Neural cell (in vitro differentiated cells): ENCODE data around the gene GNA15. TPM values are rescaled to one million over a fixed set of nuclear protein-coding genes. Genes with fewer than 3 reads are reported as not detected.

Experiments used
- H2AFZ ChIP-seq: fragments of 200-600, 300-800 bp; sonication (generic), shearing (Covaris generic); 2 replicates; pipeline ENCODE4 v1.6.0; 2014; ENCODE audit warnings: low read depth, mild to moderate bottlenecking, antibody characterized with exemption, low read length, moderate library complexity
- H3F3A ChIP-seq: fragments of 200-600 bp; shearing (Covaris generic); 2 replicates; pipeline ENCODE4 v1.6.1; 2016; ENCODE audit warnings: mild to moderate bottlenecking, moderate library complexity, mixed read lengths, antibody characterized with exemption, low read length; ENCODE audit not compliant: insufficient read depth, poor library complexity, severe bottlenecking
- H3K27ac ChIP-seq: fragments of 200-600, 300-800 bp; sonication (generic), shearing (Covaris generic); 2 replicates; pipeline ENCODE4 v1.5.1; 2014; ENCODE audit warnings: mild to moderate bottlenecking, low read length, moderate library complexity
- H3K27me3 ChIP-seq: fragments of 300-800, 200-600 bp; sonication (generic), shearing (Covaris generic); 2 replicates; pipeline ENCODE4 v1.6.0; 2014; ENCODE audit warnings: mild to moderate bottlenecking, low read depth, low read length, moderate library complexity; ENCODE audit not compliant: insufficient read depth
- H3K36me3 ChIP-seq: fragments of 300-800, 200-600 bp; sonication (generic), shearing (Covaris generic); 2 replicates; pipeline ENCODE4 v1.5.1; 2014; ENCODE audit warnings: mild to moderate bottlenecking, antibody characterized with exemption, low read length, moderate library complexity; ENCODE audit not compliant: insufficient read depth
- H3K4me2 ChIP-seq: fragments of 300-800, 200-600 bp; sonication (generic), shearing (Covaris generic); 2 replicates; pipeline ENCODE4 v1.6.0; 2014; ENCODE audit warnings: mild to moderate bottlenecking, low read length
- H3K4me3 ChIP-seq: fragments of 300-800, 200-600 bp; sonication (generic), shearing (Covaris generic); 2 replicates; pipeline ENCODE4 v1.5.1; 2014; ENCODE audit warnings: mild to moderate bottlenecking, low read length, moderate library complexity
- H3K79me2 ChIP-seq: fragments of 200-600 bp; shearing (Covaris generic); replicated peaks from 2 replicates; pipeline ENCODE4 v1.6.0; 2014; ENCODE audit warnings: mild to moderate bottlenecking, low read length, moderate library complexity; ENCODE audit not compliant: insufficient read depth
- H3K9ac ChIP-seq: fragments of 300-800, 200-600 bp; sonication (generic), shearing (Covaris generic); 2 replicates; pipeline ENCODE4 v1.6.1; 2016; ENCODE audit warnings: mild to moderate bottlenecking, low read length, mixed read lengths
- H3K9me2 ChIP-seq: fragments of 200-600 bp; shearing (Covaris generic); 2 replicates; pipeline ENCODE4 v1.6.1; 2016; ENCODE audit warnings: mild to moderate bottlenecking, low read length, mixed read lengths; ENCODE audit not compliant: insufficient read depth
- H3K9me3 ChIP-seq: fragments of 200-600, 300-800 bp; sonication (generic), shearing (Covaris generic); 2 replicates; pipeline ENCODE4 v1.6.1; 2016; ENCODE audit warnings: mild to moderate bottlenecking, mixed run types, low read length, moderate library complexity, mixed read lengths
- H4K20me1 ChIP-seq: fragments of 200-600 bp; shearing (Covaris generic); 2 replicates; pipeline ENCODE4 v1.6.1; 2016; ENCODE audit warnings: mild to moderate bottlenecking, mixed run types; ENCODE audit not compliant: insufficient read depth
- EP300 ChIP-seq: fragments of 450-650 bp; conservative IDR thresholded peaks from 2 replicates; pipeline ENCODE4 v1.6.1; 2014; ENCODE audit warnings: antibody characterized with exemption, mild to moderate bottlenecking, moderate library complexity; ENCODE audit not compliant: poor library complexity, severe bottlenecking
- EZH2 ChIP-seq: fragments of 200-600, 300-800 bp; shearing (Covaris generic), sonication (generic); IDR thresholded peaks from 2 replicates; pipeline ENCODE4 v1.6.1; 2014; ENCODE audit warnings: antibody characterized with exemption, low read length, borderline replicate concordance, mild to moderate bottlenecking; ENCODE audit not compliant: insufficient read depth, poor library complexity, severe bottlenecking
- MXI1 ChIP-seq: fragments of 450-650 bp; conservative IDR thresholded peaks from 2 replicates; pipeline ENCODE4 v1.6.1; 2014; ENCODE audit warnings: antibody characterized with exemption, mild to moderate bottlenecking; ENCODE audit not compliant: poor library complexity, severe bottlenecking
- POLR2AphosphoS5 ChIP-seq: IDR thresholded peaks from 2 replicates; pipeline ENCODE4 v1.6.1; 2012
- RAD21 ChIP-seq: fragments of 450-650 bp; conservative IDR thresholded peaks from 2 replicates; pipeline ENCODE4 v1.6.1; 2014; ENCODE audit warnings: antibody characterized with exemption, mild to moderate bottlenecking, moderate library complexity
- SMC3 ChIP-seq: fragments of 450-650 bp; conservative IDR thresholded peaks from 2 replicates; pipeline ENCODE4 v1.6.1; 2014; ENCODE audit warnings: antibody characterized with exemption, mild to moderate bottlenecking, moderate library complexity; ENCODE audit not compliant: poor library complexity
- TAF1 ChIP-seq: IDR thresholded peaks from 2 replicates; pipeline ENCODE4 v1.6.1; 2012; ENCODE audit warnings: low read depth
- polyA plus RNA-seq: library from polyadenylated mRNA; depleted of rRNA; stranded (reverse); fragments of >200 nt; gene quantifications from 2 replicates; pipeline ENCODE4 v1.2.3, GENCODE V29; 2014
- TF ChIP-seq, protein P1 (sequence below): fragments of 450-650 bp; IDR thresholded peaks from 2 replicates; pipeline ENCODE4 v1.5.1; 2014; ENCODE audit warnings: antibody characterized with exemption, mild to moderate bottlenecking, moderate library complexity; ENCODE audit not compliant: poor library complexity, severe bottlenecking
- TF ChIP-seq, protein P2 (sequence below): IDR thresholded peaks from 2 replicates; pipeline ENCODE4 v1.6.1; 2012; ENCODE audit warnings: borderline replicate concordance

The GNA15 gene
- polyA plus RNA-seq, 1 donor from 2014 or later, result not detected

DNA sequence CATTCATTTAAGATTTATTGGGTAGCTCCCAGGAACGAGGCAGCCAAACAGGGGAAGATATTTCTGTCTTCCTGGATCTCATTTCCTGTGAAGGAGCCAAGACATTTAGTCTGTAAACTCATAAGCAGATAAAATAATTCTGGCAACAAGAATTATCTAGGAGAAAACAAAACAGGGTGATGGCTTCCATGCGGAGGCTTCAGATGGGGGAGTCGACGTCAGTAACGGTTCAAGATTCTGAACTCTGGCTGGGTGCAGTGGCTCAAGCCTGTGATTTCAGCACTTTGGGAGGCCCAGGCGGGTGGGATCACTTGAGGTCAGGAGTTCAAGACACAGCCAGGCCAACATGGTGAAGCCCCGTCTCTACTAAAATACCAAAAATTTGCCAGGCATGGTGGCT lies 1.3 kb downstream of the GNA15 start:
- H3K9me3 ChIP-seq, result no peaks in the 10 kb centered on the region
- no peak overlapping the region for H3K27ac ChIP-seq
- no peak overlapping the region for H3K4me2 ChIP-seq
- no peak overlapping the region for H3K9ac ChIP-seq
- no peak overlapping the region for H2AFZ ChIP-seq
- no peaks in the 10 kb centered on the region for H3K79me2 ChIP-seq
- TF ChIP-seq RAD21 (no peak), EP300 (no peak), SMC3 (no peak)
- TF ChIP-seq, protein P1, sequence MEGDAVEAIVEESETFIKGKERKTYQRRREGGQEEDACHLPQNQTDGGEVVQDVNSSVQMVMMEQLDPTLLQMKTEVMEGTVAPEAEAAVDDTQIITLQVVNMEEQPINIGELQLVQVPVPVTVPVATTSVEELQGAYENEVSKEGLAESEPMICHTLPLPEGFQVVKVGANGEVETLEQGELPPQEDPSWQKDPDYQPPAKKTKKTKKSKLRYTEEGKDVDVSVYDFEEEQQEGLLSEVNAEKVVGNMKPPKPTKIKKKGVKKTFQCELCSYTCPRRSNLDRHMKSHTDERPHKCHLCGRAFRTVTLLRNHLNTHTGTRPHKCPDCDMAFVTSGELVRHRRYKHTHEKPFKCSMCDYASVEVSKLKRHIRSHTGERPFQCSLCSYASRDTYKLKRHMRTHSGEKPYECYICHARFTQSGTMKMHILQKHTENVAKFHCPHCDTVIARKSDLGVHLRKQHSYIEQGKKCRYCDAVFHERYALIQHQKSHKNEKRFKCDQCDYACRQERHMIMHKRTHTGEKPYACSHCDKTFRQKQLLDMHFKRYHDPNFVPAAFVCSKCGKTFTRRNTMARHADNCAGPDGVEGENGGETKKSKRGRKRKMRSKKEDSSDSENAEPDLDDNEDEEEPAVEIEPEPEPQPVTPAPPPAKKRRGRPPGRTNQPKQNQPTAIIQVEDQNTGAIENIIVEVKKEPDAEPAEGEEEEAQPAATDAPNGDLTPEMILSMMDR, result no peak
- H3K36me3 ChIP-seq, result no peaks in the 10 kb centered on the region
- H3K4me3 ChIP-seq, result no peak overlapping the region
- no peaks in the 10 kb centered on the region for H3K9me2 ChIP-seq
- H3K27me3 ChIP-seq, result no peaks in the 10 kb centered on the region
- H4K20me1 ChIP-seq, result no peaks in the 10 kb centered on the region
- H3F3A ChIP-seq, result no peaks in the 10 kb centered on the region

DNA sequence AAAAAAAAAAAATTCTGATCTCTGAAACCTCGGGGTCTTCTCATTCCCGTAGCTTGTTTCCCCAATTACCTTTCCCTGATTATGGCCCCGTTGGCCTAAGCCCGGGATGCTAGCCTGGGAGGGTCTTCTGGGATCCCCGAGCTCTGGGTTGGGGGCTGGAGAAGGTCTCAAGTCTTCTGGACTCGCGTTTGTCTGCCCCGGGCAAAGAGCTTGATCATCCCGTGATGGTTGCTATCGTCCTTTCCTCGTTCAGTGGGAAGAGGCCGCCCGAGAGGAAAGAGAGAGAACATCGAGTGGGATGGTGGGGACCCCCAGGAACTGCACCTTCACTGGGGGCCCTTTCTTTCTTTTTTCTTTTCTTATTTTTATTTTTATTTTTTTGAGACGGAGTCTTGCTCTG lies 2.4 kb downstream of the GNA15 start:
- H3K9me3 ChIP-seq, result no peaks in the 10 kb centered on the region
- H2AFZ ChIP-seq, result no peak overlapping the region
- H3K4me2 ChIP-seq, result no peak overlapping the region
- H3K4me3 ChIP-seq, result no peak overlapping the region
- H3K27me3 ChIP-seq, result no peaks in the 10 kb centered on the region
- H3K9me2 ChIP-seq, result no peaks in the 10 kb centered on the region
- no peaks in the 10 kb centered on the region for H3K36me3 ChIP-seq
- H3K79me2 ChIP-seq, result no peaks in the 10 kb centered on the region
- no peak overlapping the region for H3K9ac ChIP-seq
- TF ChIP-seq EZH2, result no peak
- TF ChIP-seq, protein P1, result no peak
- TF ChIP-seq EP300, result no peak
- TF ChIP-seq, protein P2, sequence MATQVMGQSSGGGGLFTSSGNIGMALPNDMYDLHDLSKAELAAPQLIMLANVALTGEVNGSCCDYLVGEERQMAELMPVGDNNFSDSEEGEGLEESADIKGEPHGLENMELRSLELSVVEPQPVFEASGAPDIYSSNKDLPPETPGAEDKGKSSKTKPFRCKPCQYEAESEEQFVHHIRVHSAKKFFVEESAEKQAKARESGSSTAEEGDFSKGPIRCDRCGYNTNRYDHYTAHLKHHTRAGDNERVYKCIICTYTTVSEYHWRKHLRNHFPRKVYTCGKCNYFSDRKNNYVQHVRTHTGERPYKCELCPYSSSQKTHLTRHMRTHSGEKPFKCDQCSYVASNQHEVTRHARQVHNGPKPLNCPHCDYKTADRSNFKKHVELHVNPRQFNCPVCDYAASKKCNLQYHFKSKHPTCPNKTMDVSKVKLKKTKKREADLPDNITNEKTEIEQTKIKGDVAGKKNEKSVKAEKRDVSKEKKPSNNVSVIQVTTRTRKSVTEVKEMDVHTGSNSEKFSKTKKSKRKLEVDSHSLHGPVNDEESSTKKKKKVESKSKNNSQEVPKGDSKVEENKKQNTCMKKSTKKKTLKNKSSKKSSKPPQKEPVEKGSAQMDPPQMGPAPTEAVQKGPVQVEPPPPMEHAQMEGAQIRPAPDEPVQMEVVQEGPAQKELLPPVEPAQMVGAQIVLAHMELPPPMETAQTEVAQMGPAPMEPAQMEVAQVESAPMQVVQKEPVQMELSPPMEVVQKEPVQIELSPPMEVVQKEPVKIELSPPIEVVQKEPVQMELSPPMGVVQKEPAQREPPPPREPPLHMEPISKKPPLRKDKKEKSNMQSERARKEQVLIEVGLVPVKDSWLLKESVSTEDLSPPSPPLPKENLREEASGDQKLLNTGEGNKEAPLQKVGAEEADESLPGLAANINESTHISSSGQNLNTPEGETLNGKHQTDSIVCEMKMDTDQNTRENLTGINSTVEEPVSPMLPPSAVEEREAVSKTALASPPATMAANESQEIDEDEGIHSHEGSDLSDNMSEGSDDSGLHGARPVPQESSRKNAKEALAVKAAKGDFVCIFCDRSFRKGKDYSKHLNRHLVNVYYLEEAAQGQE, result no peak
- no peak for TF ChIP-seq TAF1
- TF ChIP-seq POLR2AphosphoS5, result no peak
- no peak for TF ChIP-seq SMC3
- no peak for TF ChIP-seq MXI1
- TF ChIP-seq RAD21, result no peak
- no peaks in the 10 kb centered on the region for H3F3A ChIP-seq
- no peaks in the 10 kb centered on the region for H4K20me1 ChIP-seq
- H3K27ac ChIP-seq, result no peak overlapping the region
